ENCODE results near the gene CENPF. TPM values are rescaled to one million over a fixed set of nuclear protein-coding genes. Genes with fewer than 3 reads are reported as not detected.

The CENPF gene
- total and polyA plus RNA-seq, 2 of the 13 experiments (the other 11 are each of a cell fraction or from before 2014, with no cell fraction given): 14.7 to 84.9 TPM

GRCh38 chr1:214602764-214603657, at the start of gene CENPF (continued):
- TF ChIP-seq FOXP4 (CRISPR knock-in tag; IDR thresholded peaks at IDR 0.05) (no peak; the same call in none of the 2 replicates), ERF (CRISPR knock-in tag; IDR thresholded peaks at IDR 0.05) (peak; percentile 45; the same call in 1 of the 2 replicates), RFX1 (IDR thresholded peaks at IDR 0.05) (peak; percentile 85), KLF13 (CRISPR knock-in tag; IDR thresholded peaks at IDR 0.05) (0 out of 2 replicates have a peak, but pooled peaks have one; percentile 33), IRF2 (CRISPR knock-in tag; IDR thresholded peaks at IDR 0.05) (peak; percentile 26; the same call in 1 of the 2 replicates), ZNF605 (CRISPR knock-in tag; IDR thresholded peaks at IDR 0.05) (no peak; the same call in 1 of the 2 replicates), RCOR2 (CRISPR knock-in tag; IDR thresholded peaks at IDR 0.05) (no peak), ZSCAN5A (CRISPR knock-in tag; IDR thresholded peaks at IDR 0.05; ENCODE audit: borderline replicate concordance) (peak; percentile 95), ZNF441 (CRISPR knock-in tag; IDR thresholded peaks at IDR 0.05; ENCODE audit: borderline replicate concordance) (peak; percentile 82; the same call in 1 of the 2 replicates), ZNF790 (CRISPR knock-in tag; IDR thresholded peaks at IDR 0.05; ENCODE audit: borderline replicate concordance) (no peak), ZFY (CRISPR knock-in tag; IDR thresholded peaks at IDR 0.05) (peak; percentile 75), ZNF552 (CRISPR knock-in tag; IDR thresholded peaks at IDR 0.05; ENCODE audit: borderline replicate concordance) (0 out of 2 replicates have a peak, but pooled peaks have one; percentile 58), HOXD1 (CRISPR knock-in tag; IDR thresholded peaks at IDR 0.05) (no peak), GLI4 (CRISPR knock-in tag; IDR thresholded peaks at IDR 0.05; ENCODE audit: borderline replicate concordance) (no peak)
- TF ChIP-seq, protein P1, sequence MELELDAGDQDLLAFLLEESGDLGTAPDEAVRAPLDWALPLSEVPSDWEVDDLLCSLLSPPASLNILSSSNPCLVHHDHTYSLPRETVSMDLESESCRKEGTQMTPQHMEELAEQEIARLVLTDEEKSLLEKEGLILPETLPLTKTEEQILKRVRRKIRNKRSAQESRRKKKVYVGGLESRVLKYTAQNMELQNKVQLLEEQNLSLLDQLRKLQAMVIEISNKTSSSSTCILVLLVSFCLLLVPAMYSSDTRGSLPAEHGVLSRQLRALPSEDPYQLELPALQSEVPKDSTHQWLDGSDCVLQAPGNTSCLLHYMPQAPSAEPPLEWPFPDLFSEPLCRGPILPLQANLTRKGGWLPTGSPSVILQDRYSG (CRISPR knock-in tag; IDR thresholded peaks at IDR 0.05): no peak; the same call in 1 of the 2 replicates
- TF ChIP-seq, protein P2, sequence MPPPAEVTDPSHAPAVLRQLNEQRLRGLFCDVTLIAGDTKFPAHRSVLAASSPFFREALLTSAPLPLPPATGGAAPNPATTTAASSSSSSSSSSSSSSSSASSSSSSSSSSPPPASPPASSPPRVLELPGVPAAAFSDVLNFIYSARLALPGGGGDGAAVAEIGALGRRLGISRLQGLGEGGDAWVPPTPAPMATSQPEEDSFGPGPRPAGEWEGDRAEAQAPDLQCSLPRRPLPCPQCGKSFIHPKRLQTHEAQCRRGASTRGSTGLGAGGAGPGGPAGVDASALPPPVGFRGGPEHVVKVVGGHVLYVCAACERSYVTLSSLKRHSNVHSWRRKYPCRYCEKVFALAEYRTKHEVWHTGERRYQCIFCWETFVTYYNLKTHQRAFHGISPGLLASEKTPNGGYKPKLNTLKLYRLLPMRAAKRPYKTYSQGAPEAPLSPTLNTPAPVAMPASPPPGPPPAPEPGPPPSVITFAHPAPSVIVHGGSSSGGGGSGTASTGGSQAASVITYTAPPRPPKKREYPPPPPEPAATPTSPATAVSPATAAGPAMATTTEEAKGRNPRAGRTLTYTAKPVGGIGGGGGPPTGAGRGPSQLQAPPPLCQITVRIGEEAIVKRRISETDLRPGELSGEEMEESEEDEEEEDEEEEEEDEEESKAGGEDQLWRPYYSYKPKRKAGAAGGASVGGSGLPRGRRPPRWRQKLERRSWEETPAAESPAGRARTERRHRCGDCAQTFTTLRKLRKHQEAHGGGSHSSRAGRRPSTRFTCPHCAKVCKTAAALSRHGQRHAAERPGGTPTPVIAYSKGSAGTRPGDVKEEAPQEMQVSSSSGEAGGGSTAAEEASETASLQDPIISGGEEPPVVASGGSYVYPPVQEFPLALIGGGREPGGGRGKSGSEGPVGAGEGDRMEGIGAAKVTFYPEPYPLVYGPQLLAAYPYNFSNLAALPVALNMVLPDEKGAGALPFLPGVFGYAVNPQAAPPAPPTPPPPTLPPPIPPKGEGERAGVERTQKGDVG (CRISPR knock-in tag; IDR thresholded peaks at IDR 0.05; ENCODE audit: borderline replicate concordance): no peak
- TF ChIP-seq, protein P3, sequence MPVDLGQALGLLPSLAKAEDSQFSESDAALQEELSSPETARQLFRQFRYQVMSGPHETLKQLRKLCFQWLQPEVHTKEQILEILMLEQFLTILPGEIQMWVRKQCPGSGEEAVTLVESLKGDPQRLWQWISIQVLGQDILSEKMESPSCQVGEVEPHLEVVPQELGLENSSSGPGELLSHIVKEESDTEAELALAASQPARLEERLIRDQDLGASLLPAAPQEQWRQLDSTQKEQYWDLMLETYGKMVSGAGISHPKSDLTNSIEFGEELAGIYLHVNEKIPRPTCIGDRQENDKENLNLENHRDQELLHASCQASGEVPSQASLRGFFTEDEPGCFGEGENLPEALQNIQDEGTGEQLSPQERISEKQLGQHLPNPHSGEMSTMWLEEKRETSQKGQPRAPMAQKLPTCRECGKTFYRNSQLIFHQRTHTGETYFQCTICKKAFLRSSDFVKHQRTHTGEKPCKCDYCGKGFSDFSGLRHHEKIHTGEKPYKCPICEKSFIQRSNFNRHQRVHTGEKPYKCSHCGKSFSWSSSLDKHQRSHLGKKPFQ (CRISPR knock-in tag; IDR thresholded peaks at IDR 0.05; ENCODE audit: insufficient replicate concordance): no peak
